ENCODE results near the gene PRR9.

- TF ChIP-seq CTCF (conservative IDR thresholded peaks at IDR 0.05; ENCODE audit: low read depth, low read length) (no peak), EZH2 (IDR thresholded peaks at IDR 0.05; ENCODE audit: low read length, unreplicated experiment) (no peak)
Measured at GRCh38 chr1:153217744-153218416, 496 bp downstream of the PRR9 start.

Measured in PC-3 (cell line).